Activated T-helper 9 cell treated with anti-CD3 and anti-CD28 coated beads, Interleukin-2, amount 50 U/mL, for 16 hours (primary cell): ENCODE data around the gene SUN2.

Experiments
- DNase-seq: peaks from one replicate; pipeline ENCODE4 v3.0.0-alpha.2; 2020; ENCODE audit warnings: low read depth

The SUN2 gene

DNA sequence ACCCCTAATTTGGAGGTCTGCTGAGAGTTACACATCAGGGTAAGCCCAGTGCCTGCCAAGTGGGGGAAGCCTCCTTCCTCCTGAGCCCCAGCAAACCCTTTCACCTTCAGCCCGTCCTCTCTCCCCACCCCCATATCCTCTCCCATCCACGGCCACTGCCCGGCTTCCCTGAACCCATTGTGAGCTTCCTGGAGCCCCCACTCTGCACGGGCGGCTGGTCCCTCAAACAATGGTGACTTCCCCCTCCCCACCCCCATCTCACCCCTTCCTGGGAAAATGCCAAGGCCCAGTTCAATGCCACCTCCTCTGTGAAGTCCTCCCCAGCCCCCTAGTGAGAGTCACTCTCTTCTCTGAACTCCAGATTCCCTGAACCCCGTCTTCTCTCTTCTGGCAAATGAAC, 20.3 kb upstream of the SUN2 start:
- DNase-seq: no peak

GRCh38 chr22:38775656-38776055, 19.9 kb upstream of the SUN2 start:
- DNase-seq: no peak

DNA sequence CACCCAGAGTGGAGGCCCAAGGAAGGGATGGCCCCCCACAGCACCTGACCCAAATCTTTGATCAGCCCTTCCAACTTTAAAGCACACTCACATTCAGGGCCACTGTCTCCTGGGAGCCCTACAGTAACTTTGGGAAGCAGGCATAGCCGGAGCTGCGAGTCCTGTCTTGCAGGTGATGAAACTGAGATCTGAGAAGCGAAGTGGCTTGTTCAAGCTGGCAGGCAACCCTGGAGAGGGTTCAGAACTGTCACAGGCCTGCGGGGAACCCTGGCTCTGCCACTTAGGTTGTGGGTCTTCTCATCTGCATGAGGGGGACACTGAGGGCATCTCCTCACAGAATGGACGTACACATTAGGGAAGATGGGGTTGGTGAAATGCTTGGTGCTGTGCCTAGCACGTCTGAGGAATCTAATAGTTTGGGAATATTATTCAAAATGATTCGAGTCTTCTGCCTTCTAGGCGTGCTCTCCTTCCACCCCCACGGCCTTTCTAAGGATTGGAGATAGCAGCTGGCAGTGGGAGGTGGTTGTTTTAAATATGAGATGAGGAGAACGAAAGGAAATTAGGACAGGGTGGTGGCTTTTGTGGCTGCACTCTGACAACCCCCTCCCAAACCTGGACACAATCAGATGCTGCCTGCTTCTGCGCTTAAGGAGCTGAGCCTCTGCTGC, 18.8 kb upstream of the SUN2 start:
- no peak for DNase-seq

DNA sequence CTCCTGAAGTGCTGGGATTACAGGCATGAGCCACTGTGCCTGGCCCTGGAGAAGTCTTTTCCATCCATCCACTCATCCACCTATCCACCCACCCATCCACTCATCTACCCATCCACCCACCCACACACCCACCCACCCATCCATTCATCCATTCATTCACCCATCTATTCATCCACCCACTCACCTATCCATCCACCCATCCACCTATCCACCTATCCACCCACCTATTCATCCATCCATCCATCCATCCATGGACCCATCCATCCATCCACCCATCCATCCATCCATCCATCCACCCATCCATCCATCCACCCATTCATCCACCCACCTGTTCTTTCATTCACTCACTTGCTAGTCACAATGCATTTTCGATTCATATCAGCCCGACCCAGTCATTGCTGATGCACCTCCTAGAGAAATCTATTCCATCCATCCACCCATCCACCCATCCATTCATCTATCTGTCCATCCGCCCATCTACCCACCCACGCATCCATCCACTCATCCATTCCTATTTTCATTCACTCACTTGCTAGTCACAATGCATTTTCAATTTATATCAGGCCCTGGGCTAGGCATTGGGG, 17.7 kb upstream of the SUN2 start:
- no peak for DNase-seq

- no peak for DNase-seq
Measured at GRCh38 chr22:38772623-38772873, 16.8 kb upstream of the SUN2 start.

- DNase-seq: no peak
Measured at GRCh38 chr22:38770257-38770949, 14.6 kb upstream of the SUN2 start.

GRCh38 chr22:38768036-38768435, 12.2 kb upstream of the SUN2 start:
- DNase-seq: no peak

GRCh38 chr22:38767313-38767712, 11.5 kb upstream of the SUN2 start:
- DNase-seq: no peak

DNA sequence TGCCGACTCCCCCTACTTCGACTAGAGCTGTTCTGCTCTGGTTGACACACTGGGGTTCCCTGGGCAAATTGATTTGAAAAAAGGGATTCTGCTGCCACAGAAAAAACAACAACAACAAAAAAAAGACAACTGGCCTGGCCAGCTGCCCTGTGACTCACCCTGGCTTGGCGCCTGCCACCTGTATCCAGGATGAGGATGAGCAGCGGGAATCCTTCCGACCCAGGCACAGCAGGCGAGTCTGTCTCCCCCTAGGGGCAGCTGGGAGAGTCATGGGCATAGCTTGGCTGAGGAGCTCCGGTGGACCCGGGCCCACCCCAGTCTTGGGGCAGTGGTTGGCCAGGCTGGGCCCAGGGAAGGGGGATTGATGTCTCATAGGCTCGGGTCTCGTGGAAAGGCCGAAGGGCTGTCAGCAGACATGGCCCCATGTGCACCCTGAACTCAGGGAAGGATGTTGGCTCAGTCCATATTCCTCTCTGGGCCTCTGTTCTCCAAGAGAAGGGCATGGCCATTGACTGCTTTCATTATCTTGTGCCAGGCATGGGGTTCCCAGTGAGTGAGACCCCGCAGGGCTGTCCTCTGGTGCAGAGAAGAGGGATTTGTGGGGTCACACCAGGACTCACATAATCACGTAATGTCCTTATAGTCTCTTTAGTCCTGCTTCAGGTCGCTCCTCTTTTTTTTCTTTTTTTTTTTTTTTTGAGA, 10.4 kb upstream of the SUN2 start:
- DNase-seq: no peak

- no peak for DNase-seq
Measured at GRCh38 chr22:38762551-38762983, 6.8 kb upstream of the SUN2 start.

- no peak for DNase-seq
Measured at GRCh38 chr22:38761202-38762162, 5.7 kb upstream of the SUN2 start.

DNA sequence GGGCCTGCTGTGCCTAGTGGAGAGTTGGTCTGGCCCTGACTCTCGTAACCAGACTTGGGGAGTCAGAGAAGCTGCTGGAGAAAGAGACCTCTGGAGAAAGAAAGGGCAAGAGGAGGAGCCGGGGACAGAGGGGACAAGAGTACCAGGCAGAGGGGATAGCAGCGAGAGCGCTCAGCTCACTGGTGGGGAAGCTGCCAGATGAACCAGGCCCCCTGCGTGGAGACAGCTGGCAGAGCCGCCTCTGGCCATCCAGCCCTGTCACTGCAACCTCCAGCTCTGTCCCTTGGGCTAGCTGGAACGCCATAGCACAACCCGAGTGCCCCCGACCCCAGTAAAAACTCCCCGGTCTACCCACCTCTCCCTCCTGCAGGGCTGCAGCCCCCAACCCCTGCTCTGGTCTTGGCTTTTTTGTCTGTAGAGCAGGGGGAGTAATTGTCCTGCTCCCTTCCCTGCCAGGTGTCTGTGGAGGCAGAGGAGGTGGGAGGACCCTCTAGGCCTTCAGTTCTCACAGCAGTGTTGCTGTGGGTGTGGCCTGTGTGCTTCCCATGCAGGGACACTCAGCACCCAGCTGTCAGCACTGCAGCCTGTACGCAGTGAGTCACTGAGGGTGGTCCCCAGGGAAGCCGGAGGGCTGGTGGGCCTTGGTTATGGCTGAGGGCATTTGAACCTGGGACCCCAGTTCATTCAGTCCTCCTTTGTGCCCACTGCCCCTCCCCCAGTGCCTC, 4.8 kb upstream of the SUN2 start:
- no peak for DNase-seq

- no peak for DNase-seq
Measured at GRCh38 chr22:38759005-38759404, 3.2 kb upstream of the SUN2 start.

- peak; percentile 64 for DNase-seq
Measured at GRCh38 chr22:38758276-38758945, 2.6 kb upstream of the SUN2 start.

GRCh38 chr22:38757464-38757757, 1.6 kb upstream of the SUN2 start:
- DNase-seq: no peak

GRCh38 chr22:38756711-38757463, 1.1 kb upstream of the SUN2 start:
- DNase-seq: no peak

DNA sequence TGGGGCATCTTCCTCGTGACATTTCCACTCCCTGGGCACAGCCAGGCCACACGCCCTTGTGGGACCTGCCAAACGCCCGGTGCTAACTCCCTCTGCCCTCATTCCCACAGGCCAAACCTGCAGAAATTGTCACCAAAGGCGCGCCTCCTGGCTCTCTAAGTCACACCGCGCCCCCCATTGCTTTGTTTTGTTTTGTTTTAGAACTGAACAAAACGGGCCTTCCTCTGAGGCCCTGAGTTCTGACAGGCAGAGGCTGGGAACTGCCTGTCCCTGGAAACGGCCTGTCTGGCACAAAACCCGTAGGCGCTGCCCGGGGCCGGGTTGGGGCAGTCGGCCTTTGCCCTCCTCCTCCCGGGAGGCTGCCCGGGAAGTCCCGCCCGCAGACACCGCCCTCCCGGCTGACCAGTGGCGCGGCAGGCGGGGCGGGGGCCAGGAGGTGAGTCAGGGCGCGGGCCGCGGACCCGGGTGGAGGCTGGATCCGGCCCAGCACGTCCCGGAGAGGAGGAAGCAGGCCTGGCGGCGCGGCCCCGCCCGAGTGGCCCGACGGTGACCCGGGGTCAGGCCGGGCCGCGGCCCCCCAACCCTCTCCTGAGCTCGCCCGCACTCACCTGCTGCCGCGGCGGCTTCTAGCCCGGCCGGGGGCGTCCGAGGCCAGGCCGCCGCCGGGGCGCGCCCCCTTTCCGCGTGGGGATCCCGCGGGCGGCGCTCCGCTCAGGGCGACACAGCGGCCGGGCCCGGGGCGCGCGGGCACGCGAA, 465 bp downstream of the SUN2 start:
- peak; percentile 41 for DNase-seq

- no peak for DNase-seq
Measured at GRCh38 chr22:38754751-38755154, 1.0 kb downstream of the SUN2 start.

- no peak for DNase-seq
Measured at GRCh38 chr22:38753948-38754750, 1.6 kb downstream of the SUN2 start.
